Measurements from ENCODE around the gene CDH23. TPM values are rescaled to one million over a fixed set of nuclear protein-coding genes. Genes with fewer than 3 reads are reported as not detected.

CDH23 gene
- total and polyA plus RNA-seq, 9 of the 15 experiments (the other 6 are each of a cell fraction or from before 2014, with no cell fraction given) = 0.18 to 1.2 (median 0.47) TPM

DNA sequence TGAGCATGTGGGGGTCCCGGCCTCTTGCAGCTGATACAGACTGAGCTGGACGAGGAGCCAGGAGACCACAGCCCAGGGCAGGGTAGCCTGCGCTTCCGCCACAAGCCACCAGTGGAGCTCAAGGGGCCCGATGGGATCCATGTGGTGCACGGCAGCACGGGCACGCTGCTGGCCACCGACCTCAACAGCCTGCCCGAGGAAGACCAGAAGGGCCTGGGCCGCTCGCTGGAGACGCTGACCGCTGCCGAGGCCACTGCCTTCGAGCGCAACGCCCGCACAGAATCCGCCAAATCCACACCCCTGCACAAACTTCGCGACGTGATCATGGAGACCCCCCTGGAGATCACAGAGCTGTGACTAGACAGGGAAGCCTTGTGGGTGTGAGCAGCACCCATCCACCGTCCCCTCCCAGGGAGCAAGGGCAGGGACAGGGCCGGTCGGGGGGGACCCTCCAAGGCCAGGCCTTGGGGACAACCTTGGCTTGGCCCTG, 418.2 kb downstream of the CDH23 start:
- Histone ChIP-seq H4K20me1 (replicated peaks; ENCODE audit: control insufficient read depth, insufficient read depth, low read length) (peaks cover 6% of the 10 kb centered on the region; the same call in 1 of the 2 replicates), H3K79me2 (ENCODE audit: control insufficient read depth, insufficient read depth, low read length) (no peaks in the 10 kb centered on the region), H2AFZ (ENCODE audit: low read depth, low read length) (no peak overlapping the region), H3K36me3 (ENCODE audit: control insufficient read depth, insufficient read depth, low read length) (peaks cover 57% of the 10 kb centered on the region), H3K9me1 (ENCODE audit: control insufficient read depth, insufficient read depth, low read length) (no peaks in the 10 kb centered on the region), H3K4me3 (no peak overlapping the region), H3K9me3 (replicated peaks; ENCODE audit: control insufficient read depth, insufficient read depth, low read depth, low read length) (no peaks in the 10 kb centered on the region), H3K4me2 (ENCODE audit: insufficient read depth, low read length) (no peak overlapping the region), H3K9ac (ENCODE audit: insufficient read depth in 1 of 2, low read depth in 2 of 2, low read length in 2 of 2) (peak overlapping the region in 1 of 2 experiments; percentile 53; a peak in 1 of 4 replicates), H3K27ac (ENCODE audit: extremely low read depth, low read depth, low read length) (no peak overlapping the region), H3K27me3 (ENCODE audit: control insufficient read depth in 2 of 2, insufficient read depth in 2 of 2, low read length in 2 of 2) (no peaks in the 10 kb centered on the region), H3K4me1 (replicated peaks in 1 of 2; ENCODE audit: control insufficient read depth in 2 of 2, insufficient read depth in 2 of 2, low read length in 2 of 2) (peaks cover 0 to 40% of the 10 kb centered on the region in 2 experiments; a peak in 3 of 5 replicates)
- no TSS peak for BruUV-seq (replicated peaks)
- in situ Hi-C loops (cut with MboI) = loop anchor here (5.0 to 10.0 kb wide), 3 partner anchors 103 to 503 kb away; no protein-coding TSS in a partner anchor
- WGBS (ENCODE audit: insufficient coverage, low coverage, missing lambda C conversion rate) = 83% methylated on average over 26 of the region's 26 CpGs
- peak; percentile 65 for ATAC-seq
- no peak for FAIRE-seq
- CTCF ChIA-PET (ENCODE audit: low intra/inter-chr PET ratio) = interaction anchor here (0.9 kb wide), 1 partner anchor 82 kb away, joined by 3 read pairs; no protein-coding TSS in a partner anchor
- no peak for DNase-seq (ENCODE audit: extremely low read depth in 1 of 4, low spot score in 3 of 4)
- POLR2A ChIA-PET = interaction anchor here (0.5 to 5.0 kb wide), 14 partner anchors 9 to 571 kb away, joined by 3 to 31 read pairs (median 4); no protein-coding TSS in a partner anchor
- intact Hi-C loops (cut with micrococcal nuclease) = loop anchor here (2.0 to 5.0 kb wide), 5 partner anchors 18 to 503 kb away; partner anchors contain the start of gene CDH23
- TF ChIP-seq, protein P1, sequence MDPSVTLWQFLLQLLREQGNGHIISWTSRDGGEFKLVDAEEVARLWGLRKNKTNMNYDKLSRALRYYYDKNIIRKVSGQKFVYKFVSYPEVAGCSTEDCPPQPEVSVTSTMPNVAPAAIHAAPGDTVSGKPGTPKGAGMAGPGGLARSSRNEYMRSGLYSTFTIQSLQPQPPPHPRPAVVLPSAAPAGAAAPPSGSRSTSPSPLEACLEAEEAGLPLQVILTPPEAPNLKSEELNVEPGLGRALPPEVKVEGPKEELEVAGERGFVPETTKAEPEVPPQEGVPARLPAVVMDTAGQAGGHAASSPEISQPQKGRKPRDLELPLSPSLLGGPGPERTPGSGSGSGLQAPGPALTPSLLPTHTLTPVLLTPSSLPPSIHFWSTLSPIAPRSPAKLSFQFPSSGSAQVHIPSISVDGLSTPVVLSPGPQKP (CRISPR knock-in tag; IDR thresholded peaks at IDR 0.05) = no peak
- TF ChIP-seq HMGN3 (IDR thresholded peaks at IDR 0.05; ENCODE audit: borderline replicate concordance, extremely low read depth, insufficient read length, low read depth, low read length) (peak; percentile 15), JUN (IDR thresholded peaks at IDR 0.05; ENCODE audit: borderline replicate concordance, low read depth, low read length) (no peak), JUN (CRISPR knock-in tag; IDR thresholded peaks at IDR 0.05; ENCODE audit: borderline replicate concordance) (no peak), PHF8 (IDR thresholded peaks at IDR 0.05; ENCODE audit: borderline replicate concordance, low read length) (no peak)
- TF ChIP-seq, protein P2, sequence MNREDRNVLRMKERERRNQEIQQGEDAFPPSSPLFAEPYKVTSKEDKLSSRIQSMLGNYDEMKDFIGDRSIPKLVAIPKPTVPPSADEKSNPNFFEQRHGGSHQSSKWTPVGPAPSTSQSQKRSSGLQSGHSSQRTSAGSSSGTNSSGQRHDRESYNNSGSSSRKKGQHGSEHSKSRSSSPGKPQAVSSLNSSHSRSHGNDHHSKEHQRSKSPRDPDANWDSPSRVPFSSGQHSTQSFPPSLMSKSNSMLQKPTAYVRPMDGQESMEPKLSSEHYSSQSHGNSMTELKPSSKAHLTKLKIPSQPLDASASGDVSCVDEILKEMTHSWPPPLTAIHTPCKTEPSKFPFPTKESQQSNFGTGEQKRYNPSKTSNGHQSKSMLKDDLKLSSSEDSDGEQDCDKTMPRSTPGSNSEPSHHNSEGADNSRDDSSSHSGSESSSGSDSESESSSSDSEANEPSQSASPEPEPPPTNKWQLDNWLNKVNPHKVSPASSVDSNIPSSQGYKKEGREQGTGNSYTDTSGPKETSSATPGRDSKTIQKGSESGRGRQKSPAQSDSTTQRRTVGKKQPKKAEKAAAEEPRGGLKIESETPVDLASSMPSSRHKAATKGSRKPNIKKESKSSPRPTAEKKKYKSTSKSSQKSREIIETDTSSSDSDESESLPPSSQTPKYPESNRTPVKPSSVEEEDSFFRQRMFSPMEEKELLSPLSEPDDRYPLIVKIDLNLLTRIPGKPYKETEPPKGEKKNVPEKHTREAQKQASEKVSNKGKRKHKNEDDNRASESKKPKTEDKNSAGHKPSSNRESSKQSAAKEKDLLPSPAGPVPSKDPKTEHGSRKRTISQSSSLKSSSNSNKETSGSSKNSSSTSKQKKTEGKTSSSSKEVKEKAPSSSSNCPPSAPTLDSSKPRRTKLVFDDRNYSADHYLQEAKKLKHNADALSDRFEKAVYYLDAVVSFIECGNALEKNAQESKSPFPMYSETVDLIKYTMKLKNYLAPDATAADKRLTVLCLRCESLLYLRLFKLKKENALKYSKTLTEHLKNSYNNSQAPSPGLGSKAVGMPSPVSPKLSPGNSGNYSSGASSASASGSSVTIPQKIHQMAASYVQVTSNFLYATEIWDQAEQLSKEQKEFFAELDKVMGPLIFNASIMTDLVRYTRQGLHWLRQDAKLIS (CRISPR knock-in tag; IDR thresholded peaks at IDR 0.05) = no peak
- TF ChIP-seq, protein P3, sequence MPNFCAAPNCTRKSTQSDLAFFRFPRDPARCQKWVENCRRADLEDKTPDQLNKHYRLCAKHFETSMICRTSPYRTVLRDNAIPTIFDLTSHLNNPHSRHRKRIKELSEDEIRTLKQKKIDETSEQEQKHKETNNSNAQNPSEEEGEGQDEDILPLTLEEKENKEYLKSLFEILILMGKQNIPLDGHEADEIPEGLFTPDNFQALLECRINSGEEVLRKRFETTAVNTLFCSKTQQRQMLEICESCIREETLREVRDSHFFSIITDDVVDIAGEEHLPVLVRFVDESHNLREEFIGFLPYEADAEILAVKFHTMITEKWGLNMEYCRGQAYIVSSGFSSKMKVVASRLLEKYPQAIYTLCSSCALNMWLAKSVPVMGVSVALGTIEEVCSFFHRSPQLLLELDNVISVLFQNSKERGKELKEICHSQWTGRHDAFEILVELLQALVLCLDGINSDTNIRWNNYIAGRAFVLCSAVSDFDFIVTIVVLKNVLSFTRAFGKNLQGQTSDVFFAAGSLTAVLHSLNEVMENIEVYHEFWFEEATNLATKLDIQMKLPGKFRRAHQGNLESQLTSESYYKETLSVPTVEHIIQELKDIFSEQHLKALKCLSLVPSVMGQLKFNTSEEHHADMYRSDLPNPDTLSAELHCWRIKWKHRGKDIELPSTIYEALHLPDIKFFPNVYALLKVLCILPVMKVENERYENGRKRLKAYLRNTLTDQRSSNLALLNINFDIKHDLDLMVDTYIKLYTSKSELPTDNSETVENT (CRISPR knock-in tag; IDR thresholded peaks at IDR 0.05) = no peak
- TF ChIP-seq, protein P4, sequence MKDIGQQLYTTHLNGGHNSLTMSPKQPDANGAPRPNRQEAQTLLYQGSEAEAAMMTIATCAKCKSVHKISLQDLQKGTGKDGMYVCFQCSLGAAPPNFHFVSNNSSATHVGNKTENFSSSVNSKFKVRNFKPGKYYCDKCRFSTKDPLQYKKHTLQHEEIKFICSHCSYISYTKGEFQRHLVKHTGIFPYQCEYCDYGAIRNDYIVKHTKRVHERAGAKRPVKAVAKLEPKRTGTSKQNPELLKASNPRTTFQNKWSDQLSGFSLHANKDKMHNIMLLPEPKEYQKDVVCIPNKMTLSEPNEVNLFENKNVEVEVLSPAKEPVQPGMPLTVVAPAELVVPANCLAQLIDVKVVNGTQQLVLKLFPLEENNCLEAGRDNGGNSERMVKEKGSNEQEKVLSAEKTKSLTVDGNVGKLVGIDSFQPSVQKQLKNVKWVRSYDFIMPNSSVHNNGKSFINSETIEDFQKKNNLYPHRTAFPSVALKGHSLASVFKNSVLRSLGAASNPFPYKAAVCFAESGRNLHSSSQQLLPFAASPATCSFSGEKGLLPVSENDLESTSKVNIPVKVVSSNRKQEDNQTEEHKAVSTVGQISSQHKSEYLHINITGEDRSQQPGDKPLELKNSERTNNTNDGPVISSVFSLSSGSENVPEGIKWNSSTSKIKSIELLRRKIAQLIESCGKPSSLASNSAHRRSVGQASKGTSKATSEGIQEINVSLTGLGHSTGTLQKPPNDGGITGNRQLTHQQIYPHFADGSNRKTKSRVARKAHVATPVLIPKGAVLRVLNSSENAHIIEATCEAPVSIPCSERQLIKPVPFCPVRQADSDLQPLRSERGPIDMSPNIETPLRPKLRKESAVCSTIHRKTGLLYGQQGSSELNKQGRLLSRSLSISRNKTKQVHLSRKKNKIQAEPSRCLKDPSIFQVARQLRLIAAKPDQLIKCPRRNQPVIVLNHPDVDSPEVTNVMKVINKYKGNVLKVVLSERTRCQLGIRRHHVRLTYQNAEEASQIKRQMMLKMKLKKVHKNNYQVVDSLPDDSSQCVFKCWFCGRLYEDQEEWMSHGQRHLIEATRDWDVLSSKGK (CRISPR knock-in tag; IDR thresholded peaks at IDR 0.05) = no peak
